Measurements from ENCODE around the gene TRIM31. TPM values are rescaled to one million over a fixed set of nuclear protein-coding genes. Genes with fewer than 3 reads are reported as not detected.
"Not testable (repeated sequence)": the region's sequence is repeated elsewhere in the genome, so short reads cannot be mapped to it uniquely, and the experiment has no call there.

TRIM31 gene
- total RNA-seq, 1 donor from 2014 or later = not detected

GRCh38 chr6:30150671-30151395, 37.9 kb upstream of the TRIM31 start:
- intact Hi-C loops (cut with DNase I) = no loop called here
- DNase-seq (ENCODE audit: missing footprints) (no peak), ATAC-seq (no peak)

GRCh38 chr6:30149858-30150550, 37.1 kb upstream of the TRIM31 start:
- intact Hi-C loops (cut with DNase I) = no loop called here
- ATAC-seq = no peak
- no peak for DNase-seq (ENCODE audit: missing footprints)

GRCh38 chr6:30149234-30149633, 36.3 kb upstream of the TRIM31 start:
- no peak for ATAC-seq

GRCh38 chr6:30147096-30147495, 34.2 kb upstream of the TRIM31 start:
- intact Hi-C loops (cut with DNase I) = no loop called here
- no peak for ATAC-seq
- no peak for DNase-seq (ENCODE audit: missing footprints)

More at GRCh38 chr6:30149234-30149633, 36.3 kb upstream of the TRIM31 start:
- intact Hi-C loops (cut with DNase I) = no loop called here
- no peak for DNase-seq (ENCODE audit: missing footprints)

- ATAC-seq (no peak), DNase-seq (ENCODE audit: missing footprints) (no peak)
- intact Hi-C loops (cut with DNase I) = no loop called here
Measured at GRCh38 chr6:30145818-30146217, 32.9 kb upstream of the TRIM31 start.

- intact Hi-C loops (cut with DNase I) = no loop called here
- ATAC-seq (no peak), DNase-seq (ENCODE audit: missing footprints) (no peak)
Measured at GRCh38 chr6:30144811-30145210, 31.9 kb upstream of the TRIM31 start.

GRCh38 chr6:30143780-30144179, 30.9 kb upstream of the TRIM31 start:
- ATAC-seq (no peak), DNase-seq (ENCODE audit: missing footprints) (no peak)
- intact Hi-C loops (cut with DNase I) = no loop called here

- intact Hi-C loops (cut with DNase I) = no loop called here
- DNase-seq (ENCODE audit: missing footprints) (no peak), ATAC-seq (no peak)
Measured at GRCh38 chr6:30142665-30143064, 29.8 kb upstream of the TRIM31 start.

- intact Hi-C loops (cut with DNase I); DNase-seq (ENCODE audit: missing footprints); ATAC-seq: not testable (repeated sequence)
Measured at GRCh38 chr6:30140240-30140639, 27.4 kb upstream of the TRIM31 start.

GRCh38 chr6:30136570-30137286, 23.8 kb upstream of the TRIM31 start:
- no peak for ATAC-seq
- intact Hi-C loops (cut with DNase I) = no loop called here
- no peak for DNase-seq (ENCODE audit: missing footprints)

- ATAC-seq (no peak), DNase-seq (ENCODE audit: missing footprints) (no peak)
- intact Hi-C loops (cut with DNase I) = no loop called here
Measured at GRCh38 chr6:30135757-30136156, 22.9 kb upstream of the TRIM31 start, which contains the start of gene TRIM40. Gene TRIM40 (plus strand): TSS chr6:30136140. CDS start chr6:30137037, 897 bp downstream.

GRCh38 chr6:30135147-30135546, 22.3 kb upstream of the TRIM31 start:
- intact Hi-C loops (cut with DNase I) = no loop called here
- DNase-seq (ENCODE audit: missing footprints) = no peak
- ATAC-seq = no peak

GRCh38 chr6:30131947-30132497, 19.1 kb upstream of the TRIM31 start:
- intact Hi-C loops (cut with DNase I) = loop anchor here (1.0 kb wide), 1 partner anchor 29 kb away; no protein-coding TSS in a partner anchor
- DNase-seq (ENCODE audit: missing footprints) = no peak
- ATAC-seq = no peak

- no peak for DNase-seq (ENCODE audit: missing footprints)
- ATAC-seq = peak; percentile 74
- intact Hi-C loops (cut with DNase I) = loop anchor here (1.0 kb wide), 1 partner anchor 28 kb away; no protein-coding TSS in a partner anchor
Measured at GRCh38 chr6:30130887-30131862, 18.3 kb upstream of the TRIM31 start.

- intact Hi-C loops (cut with DNase I) = no loop called here
- no peak for DNase-seq (ENCODE audit: missing footprints)
- ATAC-seq = no peak
Measured at GRCh38 chr6:30130179-30130679, 17.3 kb upstream of the TRIM31 start.

- ATAC-seq (no peak), DNase-seq (ENCODE audit: missing footprints) (no peak)
- intact Hi-C loops (cut with DNase I) = no loop called here
Measured at GRCh38 chr6:30129265-30130178, 16.6 kb upstream of the TRIM31 start.
